Coronary artery (tissue), 2 donors: ENCODE measurements around the gene FAR1.

ENCODE experiments used
- DNase-seq: peaks from one replicate; pipeline ENCODE4 v3.0.0-alpha.2; 2017; ENCODE audit warnings: low spot score
- H3K27ac ChIP-seq, 2 donors: fragments of 200-600 bp; sonication (generic); one replicate each; pipeline ENCODE4 v1.5.1; 2016 to 2019
- H3K4me3 ChIP-seq: fragments of 200-600 bp; sonication (generic); 2 replicates; pipeline ENCODE4 v1.5.1; 2016; ENCODE audit warnings: mild to moderate bottlenecking, moderate library complexity
- TF ChIP-seq, protein P1 (sequence below): fragments of 200-600 bp; sonication (generic); IDR thresholded peaks from one replicate; pipeline ENCODE4 v1.5.1; 2019; ENCODE audit warnings: antibody characterized with exemption

FAR1 gene

DNA sequence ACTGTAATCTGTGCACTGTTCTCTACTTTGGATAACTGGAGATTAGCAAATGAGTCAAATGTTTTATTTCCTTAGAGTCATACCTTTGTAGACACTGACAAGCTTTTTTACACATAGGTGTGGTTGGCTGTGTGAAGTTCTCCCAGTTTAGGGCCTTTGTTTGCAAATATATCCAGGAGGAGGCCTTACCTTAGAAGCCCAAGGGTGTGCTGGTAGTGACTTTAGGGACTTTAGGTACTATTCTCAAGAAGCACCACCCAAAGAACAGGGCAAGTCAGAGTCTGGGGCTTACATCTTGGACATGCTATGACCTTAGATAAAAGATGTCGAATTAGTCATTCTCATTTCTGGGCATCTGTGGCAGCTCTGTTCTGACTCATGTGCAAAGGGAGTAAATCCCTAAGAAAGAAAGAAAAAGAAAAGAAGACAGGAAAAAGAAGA is 4.8 kb upstream of the FAR1 start:
- Histone ChIP-seq H3K4me3 (no peak overlapping the region), H3K27ac (no peak overlapping the region)
- TF ChIP-seq, protein P1, sequence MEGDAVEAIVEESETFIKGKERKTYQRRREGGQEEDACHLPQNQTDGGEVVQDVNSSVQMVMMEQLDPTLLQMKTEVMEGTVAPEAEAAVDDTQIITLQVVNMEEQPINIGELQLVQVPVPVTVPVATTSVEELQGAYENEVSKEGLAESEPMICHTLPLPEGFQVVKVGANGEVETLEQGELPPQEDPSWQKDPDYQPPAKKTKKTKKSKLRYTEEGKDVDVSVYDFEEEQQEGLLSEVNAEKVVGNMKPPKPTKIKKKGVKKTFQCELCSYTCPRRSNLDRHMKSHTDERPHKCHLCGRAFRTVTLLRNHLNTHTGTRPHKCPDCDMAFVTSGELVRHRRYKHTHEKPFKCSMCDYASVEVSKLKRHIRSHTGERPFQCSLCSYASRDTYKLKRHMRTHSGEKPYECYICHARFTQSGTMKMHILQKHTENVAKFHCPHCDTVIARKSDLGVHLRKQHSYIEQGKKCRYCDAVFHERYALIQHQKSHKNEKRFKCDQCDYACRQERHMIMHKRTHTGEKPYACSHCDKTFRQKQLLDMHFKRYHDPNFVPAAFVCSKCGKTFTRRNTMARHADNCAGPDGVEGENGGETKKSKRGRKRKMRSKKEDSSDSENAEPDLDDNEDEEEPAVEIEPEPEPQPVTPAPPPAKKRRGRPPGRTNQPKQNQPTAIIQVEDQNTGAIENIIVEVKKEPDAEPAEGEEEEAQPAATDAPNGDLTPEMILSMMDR, result no peak
- DNase-seq, result no peak

DNA sequence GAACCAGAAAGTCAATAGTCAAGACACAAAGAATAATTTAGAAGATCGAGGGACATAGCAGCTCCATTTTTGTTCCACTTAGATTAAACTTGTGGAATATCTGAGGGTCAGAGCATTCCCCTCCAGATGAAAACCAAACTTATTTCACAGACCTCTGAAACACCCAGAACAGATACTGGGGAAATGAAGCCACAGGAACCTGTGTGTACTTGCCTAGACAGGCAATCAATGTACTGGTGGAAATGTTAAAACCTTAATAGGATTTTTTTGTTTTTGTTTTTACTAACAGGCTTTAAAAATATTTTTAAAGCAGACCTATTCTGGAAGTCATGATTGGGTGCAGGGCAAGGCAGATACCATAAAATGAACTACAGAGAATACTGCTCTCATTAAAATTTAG is 4.1 kb upstream of the FAR1 start:
- TF ChIP-seq, protein P1, result no peak

DNA sequence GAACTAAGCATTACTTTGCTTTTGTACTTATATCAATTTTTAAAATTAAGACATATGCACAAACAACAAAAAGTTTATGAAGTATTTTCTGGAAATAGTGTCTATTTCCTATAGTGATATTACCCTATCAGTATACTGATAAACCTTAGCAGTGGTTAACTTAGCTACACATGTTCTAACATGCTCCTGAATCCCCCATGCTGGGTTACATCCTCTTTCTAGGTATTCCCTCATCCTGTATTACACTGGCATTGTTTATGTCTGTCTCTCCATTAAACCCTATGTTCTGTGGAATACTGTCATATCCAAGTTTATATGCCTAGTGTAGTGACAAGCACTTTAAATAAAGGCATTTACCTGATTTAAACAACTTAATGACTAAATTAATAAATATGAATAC is 1.8 kb upstream of the FAR1 start:
- TF ChIP-seq, protein P1, result no peak
- DNase-seq, result no peak
- H3K27ac ChIP-seq, result no peak overlapping the region
- no peak overlapping the region for H3K4me3 ChIP-seq

More for the DNA sequence above, 4.1 kb upstream of the FAR1 start:
- H3K4me3 ChIP-seq, result no peak overlapping the region
- no peak overlapping the region for H3K27ac ChIP-seq
- DNase-seq, result no peak

DNA sequence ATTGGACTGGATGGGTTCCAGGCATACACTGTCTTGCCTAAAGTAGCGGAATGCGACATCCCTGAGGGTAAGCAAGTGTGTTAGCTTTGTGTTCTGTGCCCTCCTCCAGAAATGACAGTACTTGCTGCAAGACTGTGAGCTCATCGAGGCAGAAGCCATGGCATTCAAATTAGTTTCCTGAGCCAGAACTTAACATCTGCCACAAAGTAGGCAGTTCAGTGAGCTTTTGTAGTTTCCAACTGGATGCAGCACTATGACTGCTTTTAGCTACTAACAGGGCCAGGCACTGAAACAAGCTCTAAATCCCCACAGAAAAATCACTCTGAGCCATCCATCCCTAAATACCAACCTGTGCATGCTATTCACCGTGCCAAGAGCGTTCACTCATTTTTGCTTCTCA is 1.2 kb upstream of the FAR1 start:
- TF ChIP-seq, protein P1, result no peak
- H3K27ac ChIP-seq, result no peak overlapping the region
- no peak for DNase-seq
- H3K4me3 ChIP-seq, result peak overlapping the region; percentile 93

DNA sequence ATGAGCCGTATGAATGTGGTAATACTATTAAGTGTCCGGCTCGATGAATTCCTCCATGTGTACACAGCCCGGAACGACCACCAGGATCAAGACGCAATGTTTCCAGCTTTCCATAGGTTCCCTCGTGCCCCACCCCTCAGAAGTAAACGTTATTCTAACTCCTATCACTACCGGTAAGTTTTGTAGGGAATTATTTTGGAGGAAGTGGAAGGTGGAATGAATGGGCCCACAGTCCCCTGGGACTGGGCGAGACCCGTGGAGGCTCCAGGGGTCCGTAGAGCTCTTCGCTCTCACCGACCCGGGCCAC is 720 bp upstream of the FAR1 start:
- H3K27ac ChIP-seq, result peak overlapping the region; percentile 61 to 93
- no peak for DNase-seq

DNA sequence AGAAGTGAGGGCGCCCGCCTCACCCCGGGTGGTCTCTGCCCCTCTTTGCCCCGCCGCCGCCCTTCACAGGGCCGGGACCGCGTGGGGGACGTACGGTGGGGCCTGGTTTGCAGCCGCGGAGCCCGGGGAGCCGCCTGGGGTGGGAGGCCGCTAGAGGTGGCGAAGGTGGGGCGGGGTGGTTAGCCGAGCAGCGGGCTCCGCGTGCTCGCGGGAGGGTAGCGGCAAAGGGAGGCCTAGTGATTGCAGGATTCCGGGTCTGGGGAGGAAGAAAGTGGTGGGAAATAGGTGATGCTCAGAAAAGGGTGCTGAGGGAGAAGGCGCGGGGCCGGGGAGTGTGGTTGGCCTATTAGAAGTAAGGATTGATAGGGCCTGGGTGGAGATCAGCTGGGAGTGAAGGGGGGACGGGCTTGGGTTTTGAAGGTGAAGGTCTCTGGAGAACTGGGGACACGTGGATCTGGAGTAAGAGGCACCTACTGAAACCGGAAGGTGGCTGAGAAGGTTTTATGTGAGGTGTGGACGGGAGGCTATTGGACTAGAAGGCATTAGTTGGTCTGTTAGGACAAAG is 571 bp downstream of the FAR1 start:
- Histone ChIP-seq H3K4me3 (peak overlapping the region; percentile 93), H3K27ac (peak overlapping the region; percentile 84 to 93)
- TF ChIP-seq, protein P1, result no peak
- DNase-seq, result peak; percentile 77

More for the DNA sequence above, 720 bp upstream of the FAR1 start:
- TF ChIP-seq, protein P1, result no peak
- peak overlapping the region; percentile 93 for H3K4me3 ChIP-seq
